Measurements from ENCODE around the gene STAM.

STAM gene

DNA sequence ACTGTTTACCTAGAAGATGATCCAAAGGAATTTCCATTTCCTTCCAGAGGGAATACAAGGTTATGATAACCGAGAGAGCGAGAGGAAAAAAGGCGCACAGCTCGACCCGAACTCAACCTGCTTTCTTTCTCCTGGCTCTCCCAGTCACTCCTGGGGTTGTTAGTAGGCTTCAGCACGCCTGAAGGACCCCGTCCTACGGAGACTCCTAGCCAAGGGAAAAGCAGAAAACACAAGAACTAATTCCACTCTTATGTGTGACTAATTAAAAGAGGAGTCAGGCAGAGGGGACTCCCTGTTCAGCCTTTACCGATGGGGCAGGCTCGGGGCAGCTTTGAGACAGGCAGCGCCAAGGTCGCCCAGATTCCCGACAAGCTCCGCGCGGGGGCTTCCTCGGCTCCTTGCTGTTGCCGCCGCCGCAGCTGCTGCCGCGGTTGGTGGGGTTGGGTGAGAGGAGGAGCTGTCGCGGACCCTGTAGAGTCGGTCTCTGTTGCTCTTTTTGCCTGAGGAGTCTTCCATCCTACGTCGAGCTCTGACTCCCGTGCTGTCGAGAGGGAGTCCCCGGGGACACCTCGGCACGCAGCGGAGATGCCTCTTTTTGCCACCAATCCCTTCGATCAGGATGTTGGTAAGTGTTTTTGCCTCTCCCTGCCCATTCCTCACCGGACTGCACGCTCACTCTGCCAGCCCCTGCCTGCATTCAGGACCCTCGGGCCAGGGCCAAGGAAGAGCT is at the start of gene STAM:
Gene STAM, plus strand, starts transcription at position 397 of the 730 bp plus-strand sequence. Its CDS starts 189 bp downstream, at position 586.
- H3K4me3 Mint-ChIP-seq, result peak within 1 kb of the TSS; percentile 100
- H3K27me3 Mint-ChIP-seq (ENCODE audit: low read depth, poor library complexity), result no peaks in the 10 kb centered on the region
- peaks cover 42% of the 10 kb centered on the region for H3K36me3 Mint-ChIP-seq (ENCODE audit: low read depth)
- peak; percentile 90 for DNase-seq
- H3K9me3 Mint-ChIP-seq, result peaks cover 10% of the 10 kb centered on the region
- H3K4me1 Mint-ChIP-seq, result peaks cover 30% of the 10 kb centered on the region
- H3K27ac Mint-ChIP-seq, result peak within 1 kb of the TSS; percentile 100
- TF ChIP-seq, protein P1, sequence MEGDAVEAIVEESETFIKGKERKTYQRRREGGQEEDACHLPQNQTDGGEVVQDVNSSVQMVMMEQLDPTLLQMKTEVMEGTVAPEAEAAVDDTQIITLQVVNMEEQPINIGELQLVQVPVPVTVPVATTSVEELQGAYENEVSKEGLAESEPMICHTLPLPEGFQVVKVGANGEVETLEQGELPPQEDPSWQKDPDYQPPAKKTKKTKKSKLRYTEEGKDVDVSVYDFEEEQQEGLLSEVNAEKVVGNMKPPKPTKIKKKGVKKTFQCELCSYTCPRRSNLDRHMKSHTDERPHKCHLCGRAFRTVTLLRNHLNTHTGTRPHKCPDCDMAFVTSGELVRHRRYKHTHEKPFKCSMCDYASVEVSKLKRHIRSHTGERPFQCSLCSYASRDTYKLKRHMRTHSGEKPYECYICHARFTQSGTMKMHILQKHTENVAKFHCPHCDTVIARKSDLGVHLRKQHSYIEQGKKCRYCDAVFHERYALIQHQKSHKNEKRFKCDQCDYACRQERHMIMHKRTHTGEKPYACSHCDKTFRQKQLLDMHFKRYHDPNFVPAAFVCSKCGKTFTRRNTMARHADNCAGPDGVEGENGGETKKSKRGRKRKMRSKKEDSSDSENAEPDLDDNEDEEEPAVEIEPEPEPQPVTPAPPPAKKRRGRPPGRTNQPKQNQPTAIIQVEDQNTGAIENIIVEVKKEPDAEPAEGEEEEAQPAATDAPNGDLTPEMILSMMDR (IDR thresholded peaks at IDR 0.05), result no peak

GRCh38 chr10:17597386-17597785 is 46.6 kb upstream of the STAM start:
- no peaks in the 10 kb centered on the region for H3K27me3 Mint-ChIP-seq (ENCODE audit: low read depth, poor library complexity)
- H3K36me3 Mint-ChIP-seq (ENCODE audit: low read depth), result peaks cover 12% of the 10 kb centered on the region
- H3K4me1 Mint-ChIP-seq, result no peaks in the 10 kb centered on the region
- no peak overlapping the region for H3K27ac Mint-ChIP-seq
- no peak for DNase-seq
- no peaks in the 10 kb centered on the region for H3K9me3 Mint-ChIP-seq
- no peak overlapping the region for H3K4me3 Mint-ChIP-seq
- TF ChIP-seq, protein P1 (IDR thresholded peaks at IDR 0.05), result no peak

DNA sequence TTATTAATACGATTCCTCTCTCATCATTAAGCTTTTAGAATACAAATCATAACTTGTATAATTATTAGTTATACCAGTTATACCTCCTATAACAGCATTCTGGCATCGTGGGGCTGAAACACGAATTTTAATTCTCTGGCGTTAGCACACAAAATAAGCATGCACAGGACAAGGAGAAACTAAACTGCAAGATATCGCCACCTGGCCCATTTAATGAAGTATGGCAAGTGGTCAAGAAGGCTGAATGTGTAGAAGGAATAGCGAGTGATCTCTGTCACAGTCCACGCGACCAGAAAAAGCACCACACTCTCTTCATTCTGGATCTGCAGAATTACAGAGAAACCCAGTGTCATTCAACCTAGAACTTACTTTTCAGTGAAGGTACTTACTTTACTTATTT is 44.9 kb upstream of the STAM start:
- Mint-ChIP-seq H3K4me1 (no peaks in the 10 kb centered on the region), H3K27me3 (ENCODE audit: low read depth, poor library complexity) (no peaks in the 10 kb centered on the region), H3K4me3 (no peak overlapping the region), H3K36me3 (ENCODE audit: low read depth) (peaks cover 9% of the 10 kb centered on the region), H3K9me3 (no peaks in the 10 kb centered on the region), H3K27ac (no peak overlapping the region)
- TF ChIP-seq, protein P1 (IDR thresholded peaks at IDR 0.05), result peak; percentile 32
- no peak for DNase-seq

DNA sequence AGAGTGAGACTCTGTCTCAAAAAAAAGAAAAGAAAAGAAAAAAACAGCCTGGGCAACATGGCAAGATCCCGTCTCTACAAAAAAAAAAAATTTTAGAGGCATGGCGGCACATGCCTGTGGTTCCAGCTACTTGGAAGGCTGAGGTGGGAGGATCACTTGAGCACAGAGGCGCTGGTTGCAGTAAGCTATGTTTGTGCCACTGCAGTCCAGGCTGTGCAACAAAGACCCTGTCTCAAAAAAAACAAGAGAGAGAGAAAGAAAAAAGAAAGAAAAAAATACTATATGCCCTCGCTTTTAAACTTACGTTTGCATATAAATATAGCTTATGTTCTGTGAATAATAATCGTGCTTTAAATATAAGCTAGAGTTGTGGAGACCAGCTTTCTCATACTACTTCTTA is 38.0 kb upstream of the STAM start:
- Mint-ChIP-seq H3K36me3 (ENCODE audit: low read depth) (peaks cover 9% of the 10 kb centered on the region), H3K27me3 (ENCODE audit: low read depth, poor library complexity) (no peaks in the 10 kb centered on the region), H3K27ac (no peak overlapping the region), H3K9me3 (no peaks in the 10 kb centered on the region), H3K4me3 (no peak overlapping the region), H3K4me1 (no peaks in the 10 kb centered on the region)
- TF ChIP-seq, protein P1 (IDR thresholded peaks at IDR 0.05), result no peak
- no peak for DNase-seq

DNA sequence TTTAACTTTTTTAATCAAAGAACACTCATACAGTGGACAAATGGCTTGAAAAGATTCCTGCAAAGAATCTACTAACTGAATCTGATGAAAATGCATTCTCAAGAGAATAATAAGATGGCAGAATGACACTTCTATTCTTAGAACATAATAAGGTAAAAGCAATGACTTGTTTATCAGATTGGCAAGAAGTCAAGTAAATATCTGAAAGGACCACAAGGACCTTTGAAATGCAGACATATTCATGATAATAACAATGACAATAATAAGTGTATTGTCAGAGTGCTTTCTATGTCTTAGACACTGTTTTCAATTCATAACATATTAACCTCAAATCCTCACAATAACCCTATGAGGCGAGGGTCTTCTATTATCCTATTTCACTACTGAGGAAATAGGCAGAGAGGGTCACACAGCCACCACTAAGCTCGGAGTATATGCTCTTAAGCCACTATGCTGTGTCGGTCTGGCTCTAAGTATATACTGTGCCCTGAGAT is 37.4 kb upstream of the STAM start:
- TF ChIP-seq, protein P1 (IDR thresholded peaks at IDR 0.05), result no peak
- no peaks in the 10 kb centered on the region for H3K4me1 Mint-ChIP-seq
- H3K36me3 Mint-ChIP-seq (ENCODE audit: low read depth), result peaks cover 12% of the 10 kb centered on the region
- no peak for DNase-seq
- H3K27me3 Mint-ChIP-seq (ENCODE audit: low read depth, poor library complexity), result no peaks in the 10 kb centered on the region
- H3K27ac Mint-ChIP-seq, result no peak overlapping the region
- no peaks in the 10 kb centered on the region for H3K9me3 Mint-ChIP-seq
- no peak overlapping the region for H3K4me3 Mint-ChIP-seq

GRCh38 chr10:17607060-17607459 is 36.9 kb upstream of the STAM start:
- Mint-ChIP-seq H3K36me3 (ENCODE audit: low read depth) (peaks cover 13% of the 10 kb centered on the region), H3K27me3 (ENCODE audit: low read depth, poor library complexity) (no peaks in the 10 kb centered on the region), H3K9me3 (no peaks in the 10 kb centered on the region), H3K4me3 (no peak overlapping the region), H3K4me1 (no peaks in the 10 kb centered on the region), H3K27ac (no peak overlapping the region)
- TF ChIP-seq, protein P1 (IDR thresholded peaks at IDR 0.05), result no peak
- DNase-seq, result no peak

Measured in nephron progenitor cell (in vitro differentiated cells).